AML-193 (cell line): ENCODE data around the gene SRPK2.

Source experiments
- DNase-seq, 2 experiments: peaks; one replicate each; lab custom pipeline; 2025; lab: John Stamatoyannopoulos, UW

SRPK2 gene

GRCh38 chr7:105097619-105098018, 291.1 kb downstream of the SRPK2 start:
- no peak for DNase-seq

GRCh38 chr7:105096306-105096705, 292.4 kb downstream of the SRPK2 start:
- no peak for DNase-seq

GRCh38 chr7:105094966-105095365, 293.8 kb downstream of the SRPK2 start:
- DNase-seq, result no peak

- DNase-seq, result no peak
These were observed 300.3 kb downstream of the SRPK2 start for GRCh38 chr7:105088456-105088855.

GRCh38 chr7:105087981-105088380, 300.7 kb downstream of the SRPK2 start:
- DNase-seq, result no peak

- DNase-seq, result no peak
These were observed 301.9 kb downstream of the SRPK2 start for GRCh38 chr7:105086850-105087249.

- no peak for DNase-seq
These were observed 304.1 kb downstream of the SRPK2 start for GRCh38 chr7:105084581-105084980.

- DNase-seq, result no peak
These were observed 309.4 kb downstream of the SRPK2 start for GRCh38 chr7:105079348-105079747.

- DNase-seq, result no peak
These were observed 315.6 kb downstream of the SRPK2 start for GRCh38 chr7:105073143-105073542.

GRCh38 chr7:105068886-105069285, 319.8 kb downstream of the SRPK2 start:
- DNase-seq, result no peak

GRCh38 chr7:105067691-105068090, 321.0 kb downstream of the SRPK2 start:
- no peak for DNase-seq
